ENCODE measurements around the gene VIM.
A peak's percentile ranks its signal among the peaks of the same experiment; 100 is the strongest.

Gene VIM

DNA sequence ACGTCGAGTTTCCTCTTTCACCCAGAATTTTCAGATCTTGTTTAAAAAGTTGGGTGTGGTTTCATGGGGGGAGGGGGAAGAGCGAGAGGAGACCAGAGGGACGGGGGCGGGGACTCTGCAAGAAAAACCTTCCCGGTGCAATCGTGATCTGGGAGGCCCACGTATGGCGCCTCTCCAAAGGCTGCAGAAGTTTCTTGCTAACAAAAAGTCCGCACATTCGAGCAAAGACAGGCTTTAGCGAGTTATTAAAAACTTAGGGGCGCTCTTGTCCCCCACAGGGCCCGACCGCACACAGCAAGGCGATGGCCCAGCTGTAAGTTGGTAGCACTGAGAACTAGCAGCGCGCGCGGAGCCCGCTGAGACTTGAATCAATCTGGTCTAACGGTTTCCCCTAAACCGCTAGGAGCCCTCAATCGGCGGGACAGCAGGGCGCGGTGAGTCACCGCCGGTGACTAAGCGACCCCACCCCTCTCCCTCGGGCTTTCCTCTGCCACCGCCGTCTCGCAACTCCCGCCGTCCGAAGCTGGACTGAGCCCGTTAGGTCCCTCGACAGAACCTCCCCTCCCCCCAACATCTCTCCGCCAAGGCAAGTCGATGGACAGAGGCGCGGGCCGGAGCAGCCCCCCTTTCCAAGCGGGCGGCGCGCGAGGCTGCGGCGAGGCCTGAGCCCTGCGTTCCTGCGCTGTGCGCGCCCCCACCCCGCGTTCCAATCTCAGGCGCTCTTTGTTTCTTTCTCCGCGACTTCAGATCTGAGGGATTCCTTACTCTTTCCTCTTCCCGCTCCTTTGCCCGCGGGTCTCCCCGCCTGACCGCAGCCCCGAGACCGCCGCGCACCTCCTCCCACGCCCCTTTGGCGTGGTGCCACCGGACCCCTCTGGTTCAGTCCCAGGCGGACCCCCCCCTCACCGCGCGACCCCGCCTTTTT lies at the start of gene VIM:
Gene VIM (plus strand): TSS at position 151 of the 925 bp plus-strand sequence. CDS start 1,182 bp downstream, outside the sequence.
- Histone ChIP-seq H3K27ac (ENCODE audit: low read depth, low read length) (peak within 1 kb of the TSS; percentile 92), H3K4me3 (ENCODE audit: low read depth in 1 of 2, low read length in 2 of 2) (peak within 1 kb of the TSS; percentile 63 to 92), H3K9ac (ENCODE audit: low read length) (peak within 1 kb of the TSS; percentile 31), H3K27me3 (ENCODE audit: control insufficient read depth in 1 of 2, insufficient read depth in 2 of 2, low read length in 2 of 2) (no peaks in the 10 kb centered on the region), H3K4me1 (ENCODE audit: insufficient read depth, low read length) (peaks cover 24% of the 10 kb centered on the region), H3K36me3 (ENCODE audit: insufficient read depth, low read length) (peaks cover 22% of the 10 kb centered on the region), H3K9me3 (ENCODE audit: low read length) (no peaks in the 10 kb centered on the region)

DNA sequence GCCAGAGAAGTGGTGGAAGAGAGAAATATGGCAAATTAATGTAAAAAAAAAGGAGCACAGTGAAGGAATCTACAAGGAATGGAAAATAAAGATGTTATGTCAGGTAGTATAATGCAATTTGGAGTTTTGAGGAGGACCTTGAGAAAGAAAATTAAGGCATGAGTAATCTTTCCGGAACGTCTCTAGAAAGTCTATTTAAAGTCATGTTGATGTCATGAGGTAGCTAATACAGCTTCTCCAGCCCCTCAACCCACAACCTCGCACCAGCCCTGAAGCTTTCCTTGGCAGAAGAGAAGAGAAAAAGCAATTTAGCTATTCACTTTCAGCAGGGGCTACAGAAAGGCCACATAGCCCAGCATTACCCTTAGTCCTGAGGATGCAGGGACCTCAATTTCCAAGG lies 49.0 kb upstream of the VIM start:
- Histone ChIP-seq H3K27me3 (ENCODE audit: control insufficient read depth in 1 of 2, insufficient read depth in 2 of 2, low read length in 2 of 2) (no peaks in the 10 kb centered on the region), H3K4me1 (ENCODE audit: insufficient read depth, low read length) (no peaks in the 10 kb centered on the region), H3K36me3 (ENCODE audit: insufficient read depth, low read length) (no peaks in the 10 kb centered on the region), H3K4me3 (ENCODE audit: low read depth in 1 of 2, low read length in 2 of 2) (no peak overlapping the region), H3K27ac (ENCODE audit: low read depth, low read length) (no peak overlapping the region), H3K9me3 (ENCODE audit: low read length) (no peaks in the 10 kb centered on the region), H3K9ac (ENCODE audit: low read length) (no peak overlapping the region)

DNA sequence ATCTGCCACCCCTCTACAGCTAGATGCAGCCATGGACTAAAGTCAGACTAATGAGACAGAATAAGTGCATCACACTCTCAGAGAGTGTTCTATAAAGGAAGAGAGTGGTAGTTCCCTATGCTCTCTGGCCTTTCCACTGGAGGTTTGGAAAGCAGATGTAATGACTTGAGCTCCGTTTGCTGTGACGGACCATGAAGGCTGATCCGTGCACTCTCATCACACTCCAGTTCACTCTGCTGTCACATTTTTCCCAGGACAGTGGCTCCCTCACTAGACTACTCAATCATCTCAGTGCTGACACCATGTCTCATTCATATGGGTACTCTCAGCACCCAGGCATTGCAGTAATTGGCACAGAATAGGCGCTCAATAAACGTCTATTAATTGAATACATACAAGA lies 46.9 kb upstream of the VIM start:
- no peak overlapping the region for H3K4me3 ChIP-seq (ENCODE audit: low read depth in 1 of 2, low read length in 2 of 2)
- no peak overlapping the region for H3K9ac ChIP-seq (ENCODE audit: low read length)
- no peaks in the 10 kb centered on the region for H3K27me3 ChIP-seq (ENCODE audit: control insufficient read depth in 1 of 2, insufficient read depth in 2 of 2, low read length in 2 of 2)
- no peaks in the 10 kb centered on the region for H3K9me3 ChIP-seq (ENCODE audit: low read length)
- H3K36me3 ChIP-seq (ENCODE audit: insufficient read depth, low read length) = no peaks in the 10 kb centered on the region
- no peaks in the 10 kb centered on the region for H3K4me1 ChIP-seq (ENCODE audit: insufficient read depth, low read length)
- no peak overlapping the region for H3K27ac ChIP-seq (ENCODE audit: low read depth, low read length)

DNA sequence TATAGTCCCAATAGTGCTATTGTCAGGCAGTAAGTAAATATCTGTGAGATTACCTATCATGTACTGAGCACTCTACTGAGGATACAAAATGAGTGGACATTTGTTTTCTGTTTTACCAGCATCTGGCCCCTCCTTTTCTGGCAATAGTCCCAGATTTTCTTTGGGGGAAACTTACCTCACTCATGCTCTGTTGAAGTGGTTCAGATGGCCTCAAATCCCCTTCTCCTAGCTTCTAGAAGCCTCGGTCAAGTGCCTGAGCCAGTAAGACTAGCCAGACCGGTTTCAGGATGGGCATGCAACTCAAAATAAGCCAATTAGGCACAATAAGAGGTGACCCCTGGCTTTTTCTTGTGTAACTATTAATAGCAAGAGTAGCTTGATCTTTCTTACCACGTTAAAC lies 46.3 kb upstream of the VIM start:
- Histone ChIP-seq H3K4me1 (ENCODE audit: insufficient read depth, low read length) (no peaks in the 10 kb centered on the region), H3K4me3 (ENCODE audit: low read depth in 1 of 2, low read length in 2 of 2) (no peak overlapping the region), H3K27ac (ENCODE audit: low read depth, low read length) (no peak overlapping the region), H3K27me3 (ENCODE audit: control insufficient read depth in 1 of 2, insufficient read depth in 2 of 2, low read length in 2 of 2) (no peaks in the 10 kb centered on the region), H3K9me3 (ENCODE audit: low read length) (no peaks in the 10 kb centered on the region), H3K9ac (ENCODE audit: low read length) (no peak overlapping the region), H3K36me3 (ENCODE audit: insufficient read depth, low read length) (no peaks in the 10 kb centered on the region)

DNA sequence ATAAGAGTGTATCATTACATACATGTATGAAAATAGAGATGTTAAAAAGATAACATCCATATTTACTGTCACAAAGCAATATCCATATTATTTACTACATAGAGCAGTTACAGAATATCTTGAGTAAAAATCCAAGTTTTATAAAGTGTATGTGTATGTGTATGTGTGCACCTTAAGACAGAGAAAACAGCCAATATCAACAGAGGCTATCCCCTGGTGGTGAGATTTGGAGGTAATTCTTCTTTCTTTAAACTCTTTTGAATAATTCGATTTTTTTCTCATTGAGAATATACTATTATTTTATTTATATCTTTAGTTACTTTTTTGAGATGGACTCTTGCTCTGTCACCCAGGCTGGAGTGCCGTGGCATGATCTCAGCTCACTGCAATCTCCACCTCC lies 44.9 kb upstream of the VIM start:
- no peaks in the 10 kb centered on the region for H3K36me3 ChIP-seq (ENCODE audit: insufficient read depth, low read length)
- H3K27ac ChIP-seq (ENCODE audit: low read depth, low read length) = no peak overlapping the region
- H3K9ac ChIP-seq (ENCODE audit: low read length) = no peak overlapping the region
- no peaks in the 10 kb centered on the region for H3K4me1 ChIP-seq (ENCODE audit: insufficient read depth, low read length)
- H3K4me3 ChIP-seq (ENCODE audit: low read depth in 1 of 2, low read length in 2 of 2) = no peak overlapping the region
- H3K27me3 ChIP-seq (ENCODE audit: control insufficient read depth in 1 of 2, insufficient read depth in 2 of 2, low read length in 2 of 2) = no peaks in the 10 kb centered on the region
- no peaks in the 10 kb centered on the region for H3K9me3 ChIP-seq (ENCODE audit: low read length)

GRCh38 chr10:17185873-17186272 lies 42.2 kb upstream of the VIM start:
- no peaks in the 10 kb centered on the region for H3K36me3 ChIP-seq (ENCODE audit: insufficient read depth, low read length)
- no peak overlapping the region for H3K4me3 ChIP-seq (ENCODE audit: low read depth in 1 of 2, low read length in 2 of 2)
- no peaks in the 10 kb centered on the region for H3K4me1 ChIP-seq (ENCODE audit: insufficient read depth, low read length)

GRCh38 chr10:17188644-17189172 lies 39.3 kb upstream of the VIM start:
- Histone ChIP-seq H3K27me3 (ENCODE audit: control insufficient read depth in 1 of 2, insufficient read depth in 2 of 2, low read length in 2 of 2) (no peaks in the 10 kb centered on the region), H3K9me3 (ENCODE audit: low read length) (no peaks in the 10 kb centered on the region), H3K4me1 (ENCODE audit: insufficient read depth, low read length) (no peaks in the 10 kb centered on the region)

More at GRCh38 chr10:17185873-17186272, 42.2 kb upstream of the VIM start:
- H3K27ac ChIP-seq (ENCODE audit: low read depth, low read length) = no peak overlapping the region
- no peaks in the 10 kb centered on the region for H3K9me3 ChIP-seq (ENCODE audit: low read length)
- no peak overlapping the region for H3K9ac ChIP-seq (ENCODE audit: low read length)
- H3K27me3 ChIP-seq (ENCODE audit: control insufficient read depth in 1 of 2, insufficient read depth in 2 of 2, low read length in 2 of 2) = no peaks in the 10 kb centered on the region

DNA sequence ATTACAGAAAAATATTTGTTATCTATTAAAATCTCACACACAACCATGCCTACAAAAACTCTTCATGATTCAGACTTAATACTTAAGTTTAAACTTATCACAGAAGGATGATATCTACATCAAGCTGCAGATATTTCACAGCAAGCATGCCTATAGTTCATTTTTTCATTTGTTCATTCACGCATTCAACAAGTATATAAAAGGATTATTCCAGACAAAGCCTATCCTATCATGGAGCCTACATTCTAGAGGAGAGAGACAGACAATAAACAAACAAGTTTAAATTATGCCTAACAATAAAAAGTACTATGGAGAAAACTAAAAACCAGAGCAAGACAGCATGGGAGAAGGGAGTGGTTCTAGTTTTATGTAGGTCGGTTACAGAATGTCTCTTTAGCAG lies 37.4 kb upstream of the VIM start:
- H3K9ac ChIP-seq (ENCODE audit: low read length) = no peak overlapping the region
- no peaks in the 10 kb centered on the region for H3K27me3 ChIP-seq (ENCODE audit: control insufficient read depth in 1 of 2, insufficient read depth in 2 of 2, low read length in 2 of 2)
- H3K4me1 ChIP-seq (ENCODE audit: insufficient read depth, low read length) = no peaks in the 10 kb centered on the region
- no peak overlapping the region for H3K4me3 ChIP-seq (ENCODE audit: low read depth in 1 of 2, low read length in 2 of 2)
- no peak overlapping the region for H3K27ac ChIP-seq (ENCODE audit: low read depth, low read length)
- H3K9me3 ChIP-seq (ENCODE audit: low read length) = no peaks in the 10 kb centered on the region
- H3K36me3 ChIP-seq (ENCODE audit: insufficient read depth, low read length) = no peaks in the 10 kb centered on the region

More at GRCh38 chr10:17188644-17189172, 39.3 kb upstream of the VIM start:
- H3K4me3 ChIP-seq (ENCODE audit: low read depth in 1 of 2, low read length in 2 of 2) = no peak overlapping the region
- H3K27ac ChIP-seq (ENCODE audit: low read depth, low read length) = no peak overlapping the region
- no peak overlapping the region for H3K9ac ChIP-seq (ENCODE audit: low read length)
- no peaks in the 10 kb centered on the region for H3K36me3 ChIP-seq (ENCODE audit: insufficient read depth, low read length)

DNA sequence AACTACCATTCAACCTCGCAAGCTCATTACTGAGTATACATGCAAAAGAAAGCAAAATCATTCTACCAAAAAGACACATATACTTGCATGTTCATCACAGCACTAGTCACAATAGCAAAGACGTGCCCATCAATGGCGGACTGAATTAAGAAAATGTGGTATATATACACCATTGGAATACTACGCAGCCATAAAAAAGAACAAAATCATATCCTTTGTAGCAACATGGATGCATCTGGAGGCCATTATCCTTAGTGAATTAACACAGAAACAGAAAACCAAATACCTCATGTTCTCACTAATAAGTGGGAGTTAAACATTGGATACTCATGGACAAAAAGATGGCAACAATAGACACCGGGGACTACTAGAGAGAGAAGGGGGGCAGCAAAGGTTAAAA lies 33.0 kb upstream of the VIM start:
- H3K27ac ChIP-seq (ENCODE audit: low read depth, low read length) = no peak overlapping the region
- no peaks in the 10 kb centered on the region for H3K27me3 ChIP-seq (ENCODE audit: control insufficient read depth in 1 of 2, insufficient read depth in 2 of 2, low read length in 2 of 2)
- no peaks in the 10 kb centered on the region for H3K36me3 ChIP-seq (ENCODE audit: insufficient read depth, low read length)
- H3K9ac ChIP-seq (ENCODE audit: low read length) = no peak overlapping the region
- no peaks in the 10 kb centered on the region for H3K9me3 ChIP-seq (ENCODE audit: low read length)
- no peak overlapping the region for H3K4me3 ChIP-seq (ENCODE audit: low read depth in 1 of 2, low read length in 2 of 2)
- no peaks in the 10 kb centered on the region for H3K4me1 ChIP-seq (ENCODE audit: insufficient read depth, low read length)

- Histone ChIP-seq H3K9me3 (ENCODE audit: low read length) (no peaks in the 10 kb centered on the region), H3K27me3 (ENCODE audit: control insufficient read depth in 1 of 2, insufficient read depth in 2 of 2, low read length in 2 of 2) (no peaks in the 10 kb centered on the region), H3K9ac (ENCODE audit: low read length) (no peak overlapping the region), H3K4me3 (ENCODE audit: low read depth in 1 of 2, low read length in 2 of 2) (no peak overlapping the region), H3K36me3 (ENCODE audit: insufficient read depth, low read length) (no peaks in the 10 kb centered on the region), H3K27ac (ENCODE audit: low read depth, low read length) (no peak overlapping the region), H3K4me1 (ENCODE audit: insufficient read depth, low read length) (no peaks in the 10 kb centered on the region)
Observed at GRCh38 chr10:17196045-17196444, 32.0 kb upstream of the VIM start.

- Histone ChIP-seq H3K4me3 (ENCODE audit: low read depth in 1 of 2, low read length in 2 of 2) (no peak overlapping the region), H3K9ac (ENCODE audit: low read length) (no peak overlapping the region), H3K36me3 (ENCODE audit: insufficient read depth, low read length) (no peaks in the 10 kb centered on the region), H3K9me3 (ENCODE audit: low read length) (no peaks in the 10 kb centered on the region), H3K27ac (ENCODE audit: low read depth, low read length) (no peak overlapping the region), H3K27me3 (ENCODE audit: control insufficient read depth in 1 of 2, insufficient read depth in 2 of 2, low read length in 2 of 2) (no peaks in the 10 kb centered on the region), H3K4me1 (ENCODE audit: insufficient read depth, low read length) (peaks cover under 1% of the 10 kb centered on the region)
Observed at GRCh38 chr10:17196573-17196972, 31.5 kb upstream of the VIM start.

Measured in muscle layer of colon (tissue), 2 donors.